ENCODE results near the gene SYT1. TPM values are rescaled to one million over a fixed set of nuclear protein-coding genes. Genes with fewer than 3 reads are reported as not detected.

Gene SYT1
- total RNA-seq, 1 experiment from 2014 or later, result 80.9 TPM

GRCh38 chr12:79422060-79422812, 557.7 kb downstream of the SYT1 start:
- intact Hi-C loops (cut with micrococcal nuclease; ENCODE audit: unreplicated experiment), result no loop called here

GRCh38 chr12:79423560-79423959, 559.0 kb downstream of the SYT1 start:
- Histone ChIP-seq H3K27ac (ENCODE audit: low read depth, low read length, poor library complexity, severe bottlenecking) (no peak overlapping the region), H3K4me3 (ENCODE audit: low read depth, low read length, poor library complexity, severe bottlenecking) (no peak overlapping the region), H3K4me1 (ENCODE audit: insufficient read depth, low read length, poor library complexity, severe bottlenecking) (peaks cover 7% of the 10 kb centered on the region), H3K9me3 (ENCODE audit: low read depth, low read length, poor library complexity, severe bottlenecking) (no peaks in the 10 kb centered on the region), H3K36me3 (ENCODE audit: insufficient read depth, low read length, poor library complexity, severe bottlenecking) (no peaks in the 10 kb centered on the region), H3K27me3 (replicated peaks; ENCODE audit: insufficient read depth, low read depth, low read length, poor library complexity) (no peaks in the 10 kb centered on the region)
- BruUV-seq (replicated peaks), result no TSS peak
- ChIA-PET CTCF (no interaction called here), POLR2A (ENCODE audit: low non-redundant PET) (no interaction called here)
- intact Hi-C loops (cut with micrococcal nuclease; ENCODE audit: unreplicated experiment), result no loop called here
- no peak for DNase-seq (ENCODE audit: low spot score)
- TF ChIP-seq EZH2 (IDR thresholded peaks at IDR 0.05; ENCODE audit: borderline replicate concordance, low read depth, low read length, poor library complexity, severe bottlenecking) (no peak), CTCF (conservative IDR thresholded peaks at IDR 0.05; ENCODE audit: low read depth, low read length) (no peak)

More at GRCh38 chr12:79422060-79422812, 557.7 kb downstream of the SYT1 start:
- Histone ChIP-seq H3K27me3 (replicated peaks; ENCODE audit: insufficient read depth, low read depth, low read length, poor library complexity) (no peaks in the 10 kb centered on the region), H3K9me3 (ENCODE audit: low read depth, low read length, poor library complexity, severe bottlenecking) (no peaks in the 10 kb centered on the region), H3K4me3 (ENCODE audit: low read depth, low read length, poor library complexity, severe bottlenecking) (no peak overlapping the region), H3K4me1 (ENCODE audit: insufficient read depth, low read length, poor library complexity, severe bottlenecking) (peaks cover 7% of the 10 kb centered on the region), H3K27ac (ENCODE audit: low read depth, low read length, poor library complexity, severe bottlenecking) (no peak overlapping the region), H3K36me3 (ENCODE audit: insufficient read depth, low read length, poor library complexity, severe bottlenecking) (no peaks in the 10 kb centered on the region)
- no TSS peak for BruUV-seq (replicated peaks)
- ChIA-PET POLR2A (ENCODE audit: low non-redundant PET) (no interaction called here), CTCF (no interaction called here)
- TF ChIP-seq CTCF (conservative IDR thresholded peaks at IDR 0.05; ENCODE audit: low read depth, low read length) (no peak), EZH2 (IDR thresholded peaks at IDR 0.05; ENCODE audit: borderline replicate concordance, low read depth, low read length, poor library complexity, severe bottlenecking) (no peak)
- no peak for DNase-seq (ENCODE audit: low spot score)

- no peaks in the 10 kb centered on the region for H3K36me3 ChIP-seq (ENCODE audit: insufficient read depth, low read length, poor library complexity, severe bottlenecking)
- CTCF ChIA-PET, result no interaction called here
- peaks cover 7% of the 10 kb centered on the region for H3K4me1 ChIP-seq (ENCODE audit: insufficient read depth, low read length, poor library complexity, severe bottlenecking)
- H3K27me3 ChIP-seq (replicated peaks; ENCODE audit: insufficient read depth, low read depth, low read length, poor library complexity), result no peaks in the 10 kb centered on the region
- H3K9me3 ChIP-seq (ENCODE audit: low read depth, low read length, poor library complexity, severe bottlenecking), result no peaks in the 10 kb centered on the region
- intact Hi-C loops (cut with micrococcal nuclease; ENCODE audit: unreplicated experiment), result no loop called here
- no peak overlapping the region for H3K4me3 ChIP-seq (ENCODE audit: low read depth, low read length, poor library complexity, severe bottlenecking)
- BruUV-seq (replicated peaks), result no TSS peak
- no peak overlapping the region for H3K27ac ChIP-seq (ENCODE audit: low read depth, low read length, poor library complexity, severe bottlenecking)
- POLR2A ChIA-PET (ENCODE audit: low non-redundant PET), result no interaction called here
- no peak for DNase-seq (ENCODE audit: low spot score)
- no peak for TF ChIP-seq EZH2 (IDR thresholded peaks at IDR 0.05; ENCODE audit: borderline replicate concordance, low read depth, low read length, poor library complexity, severe bottlenecking)
- TF ChIP-seq CTCF (conservative IDR thresholded peaks at IDR 0.05; ENCODE audit: low read depth, low read length), result no peak
Observed at GRCh38 chr12:79424109-79424721, 559.6 kb downstream of the SYT1 start.

Data from A673 (cell line).